ENCODE measurements around the gene GCKR. TPM values are rescaled to one million over a fixed set of nuclear protein-coding genes. Genes with fewer than 3 reads are reported as not detected.

The GCKR gene
- total RNA-seq, 4 donors from 2014 or later: not detected

DNA sequence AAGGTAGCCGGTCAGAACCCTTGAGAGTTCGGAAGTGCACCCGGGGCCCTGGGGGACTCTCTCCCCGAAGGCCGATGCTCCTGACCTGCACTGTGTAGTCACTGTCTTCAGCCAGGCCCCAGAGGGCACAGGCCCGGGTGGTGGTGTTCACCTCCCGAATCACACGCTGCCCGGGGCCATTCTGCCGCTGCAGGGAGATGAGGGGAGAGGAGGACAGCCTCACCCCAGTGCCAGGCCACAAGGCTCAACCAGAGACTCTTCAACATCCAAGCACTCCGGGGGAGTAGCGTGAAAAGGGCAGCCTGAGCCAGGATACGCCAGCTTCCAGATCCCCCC is 2.7 kb upstream of the GCKR start:
- no peak overlapping the region for H3K4me3 ChIP-seq
- H3K27me3 ChIP-seq: peaks cover 30% of the 10 kb centered on the region
- H3K4me1 ChIP-seq: peaks cover 3 to 18% (median 11%) of the 10 kb centered on the region in 4 donors
- TF ChIP-seq EP300 (IDR thresholded peaks at IDR 0.05; ENCODE audit: low read depth) (no peak), POLR2A (IDR thresholded peaks at IDR 0.05) (no peak), POLR2AphosphoS5 (IDR thresholded peaks at IDR 0.05) (no peak)
- TF ChIP-seq, protein P1, sequence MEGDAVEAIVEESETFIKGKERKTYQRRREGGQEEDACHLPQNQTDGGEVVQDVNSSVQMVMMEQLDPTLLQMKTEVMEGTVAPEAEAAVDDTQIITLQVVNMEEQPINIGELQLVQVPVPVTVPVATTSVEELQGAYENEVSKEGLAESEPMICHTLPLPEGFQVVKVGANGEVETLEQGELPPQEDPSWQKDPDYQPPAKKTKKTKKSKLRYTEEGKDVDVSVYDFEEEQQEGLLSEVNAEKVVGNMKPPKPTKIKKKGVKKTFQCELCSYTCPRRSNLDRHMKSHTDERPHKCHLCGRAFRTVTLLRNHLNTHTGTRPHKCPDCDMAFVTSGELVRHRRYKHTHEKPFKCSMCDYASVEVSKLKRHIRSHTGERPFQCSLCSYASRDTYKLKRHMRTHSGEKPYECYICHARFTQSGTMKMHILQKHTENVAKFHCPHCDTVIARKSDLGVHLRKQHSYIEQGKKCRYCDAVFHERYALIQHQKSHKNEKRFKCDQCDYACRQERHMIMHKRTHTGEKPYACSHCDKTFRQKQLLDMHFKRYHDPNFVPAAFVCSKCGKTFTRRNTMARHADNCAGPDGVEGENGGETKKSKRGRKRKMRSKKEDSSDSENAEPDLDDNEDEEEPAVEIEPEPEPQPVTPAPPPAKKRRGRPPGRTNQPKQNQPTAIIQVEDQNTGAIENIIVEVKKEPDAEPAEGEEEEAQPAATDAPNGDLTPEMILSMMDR (IDR thresholded peaks at IDR 0.05): no peak
- 89% methylated on average over 12 of the region's 13 CpGs; no CpG with 5 or more reads in 1 of the 2 donors for WGBS, 2 donors (ENCODE audit: low coverage in 1 of 2)
- no peaks in the 10 kb centered on the region for H3K36me3 ChIP-seq
- in situ Hi-C loops (cut with MboI; ENCODE audit: low pct_ligation_motif_present in 1 of 4, low pct_unique_long_range_greater_than_20kb in 1 of 4, low sequenced_read_pairs in 3 of 4): no loop called here
- intact Hi-C loops (cut with DNase I; ENCODE audit: low total_unique reads): no loop called here
- no peaks in the 10 kb centered on the region for H3K9me3 ChIP-seq
- no peak for DNase-seq
- no peak overlapping the region for H3K27ac ChIP-seq

DNA sequence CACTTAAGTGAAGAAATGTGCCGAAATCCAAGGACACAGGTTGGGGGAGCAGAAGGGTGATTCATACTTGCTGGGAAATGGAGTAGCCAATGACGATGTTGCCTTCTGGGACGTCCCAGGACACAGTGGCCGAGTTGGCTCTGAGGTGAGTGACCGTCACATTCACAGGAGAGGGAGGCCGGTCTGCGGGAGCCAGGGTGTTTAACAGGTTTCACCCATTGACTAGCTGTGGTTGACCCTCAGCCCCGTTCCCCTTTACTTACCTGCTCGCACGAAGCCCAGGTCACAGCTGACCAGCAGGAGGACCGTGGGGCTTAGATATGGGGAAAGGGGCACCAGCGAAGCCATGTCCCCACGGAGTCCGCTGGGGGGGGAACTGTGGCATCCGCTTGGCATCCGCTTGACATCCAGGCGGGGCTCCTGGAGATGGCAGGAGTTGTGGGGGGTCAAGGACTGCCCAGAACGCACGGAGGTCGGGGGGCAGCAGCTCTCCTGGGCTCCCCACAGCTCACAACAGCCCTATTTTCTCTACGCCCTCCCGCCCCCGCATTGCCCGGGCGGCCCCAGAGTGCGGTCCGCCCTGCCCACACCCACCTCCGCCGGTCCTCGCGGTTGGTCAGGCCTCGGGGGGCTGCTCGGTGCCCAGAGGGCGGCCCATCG is 2.2 kb upstream of the GCKR start:
- WGBS, 2 donors (ENCODE audit: low coverage in 1 of 2): 39% methylated on average over 32 of the region's 35 CpGs; no CpG with 5 or more reads in 1 of the 2 donors
- H3K4me3 ChIP-seq: peak overlapping the region; percentile 47 to 67 (median 55)
- H3K27ac ChIP-seq: peak overlapping the region; percentile 6 to 60 (median 42)
- peak; percentile 32 for DNase-seq
- H3K9me3 ChIP-seq: no peaks in the 10 kb centered on the region
- in situ Hi-C loops (cut with MboI; ENCODE audit: low pct_ligation_motif_present in 1 of 4, low pct_unique_long_range_greater_than_20kb in 1 of 4, low sequenced_read_pairs in 3 of 4): no loop called here
- peak in 2 of 3 donors; percentile 43 to 50 for TF ChIP-seq POLR2AphosphoS5 (IDR thresholded peaks at IDR 0.05)
- no peak for TF ChIP-seq EP300 (IDR thresholded peaks at IDR 0.05; ENCODE audit: low read depth)
- H3K36me3 ChIP-seq: no peaks in the 10 kb centered on the region
- peaks cover 30% of the 10 kb centered on the region for H3K27me3 ChIP-seq
- intact Hi-C loops (cut with DNase I; ENCODE audit: low total_unique reads): no loop called here
- peaks cover 0 to 13% (median 7%) of the 10 kb centered on the region in 4 donors for H3K4me1 ChIP-seq

DNA sequence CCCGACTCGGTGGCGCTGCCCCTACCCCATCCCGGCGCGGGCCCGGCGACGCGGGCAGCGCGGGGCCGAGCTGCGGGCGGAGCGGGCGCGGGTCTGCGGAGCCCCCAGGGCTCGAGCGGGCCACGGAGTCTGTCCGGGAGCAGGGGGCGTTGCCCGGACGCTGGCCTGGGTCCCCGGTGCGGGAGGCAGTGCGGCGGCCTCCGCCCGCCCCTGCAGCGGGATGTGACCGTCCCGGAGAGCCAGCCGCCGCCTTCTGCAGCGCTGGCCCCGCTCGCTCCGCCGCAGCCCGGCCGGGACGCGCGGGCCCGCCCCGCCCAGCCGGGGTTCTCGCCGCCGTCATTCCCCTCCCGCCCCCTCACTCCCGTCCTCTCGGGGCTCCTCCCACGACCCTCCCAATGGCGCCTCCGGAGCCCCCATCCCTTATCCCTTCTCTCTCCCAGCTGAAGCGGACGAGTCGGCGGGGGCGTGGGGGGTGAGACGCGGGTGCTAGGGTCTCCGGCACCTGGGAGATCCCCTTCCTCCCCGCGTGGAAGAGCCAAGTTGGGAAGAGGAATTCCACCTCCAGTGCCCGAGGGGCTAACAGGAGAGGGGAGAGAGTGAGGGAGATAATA is 1.6 kb upstream of the GCKR start, which contains the start of gene FNDC4:
Gene FNDC4 (minus strand): TSS at position 257 of the 611 bp plus-strand sequence. CDS start 521 bp downstream, outside the sequence.
- Histone ChIP-seq H3K4me1 (peaks cover 0 to 11% (median 6%) of the 10 kb centered on the region in 4 donors), H3K9me3 (no peaks in the 10 kb centered on the region), H3K27ac (peak within 1 kb of the TSS; percentile 6 to 60 (median 42)), H3K4me3 (peak within 1 kb of the TSS; percentile 47 to 67 (median 55)), H3K36me3 (no peaks in the 10 kb centered on the region), H3K27me3 (peaks cover 30% of the 10 kb centered on the region)
- in situ Hi-C loops (cut with MboI; ENCODE audit: low pct_ligation_motif_present in 1 of 4, low pct_unique_long_range_greater_than_20kb in 1 of 4, low sequenced_read_pairs in 3 of 4) (no loop called here), intact Hi-C loops (cut with DNase I; ENCODE audit: low total_unique reads) (no loop called here)
- DNase-seq: peak; percentile 15
- 2% methylated on average over 44 of the region's 70 CpGs; no CpG with 5 or more reads in 1 of the 2 donors for WGBS, 2 donors (ENCODE audit: low coverage in 1 of 2)
- TF ChIP-seq, protein P1 (IDR thresholded peaks at IDR 0.05): no peak
- no peak for TF ChIP-seq POLR2AphosphoS5 (IDR thresholded peaks at IDR 0.05)
- TF ChIP-seq POLR2A (IDR thresholded peaks at IDR 0.05): no peak
- no peak for TF ChIP-seq EP300 (IDR thresholded peaks at IDR 0.05; ENCODE audit: low read depth)

DNA sequence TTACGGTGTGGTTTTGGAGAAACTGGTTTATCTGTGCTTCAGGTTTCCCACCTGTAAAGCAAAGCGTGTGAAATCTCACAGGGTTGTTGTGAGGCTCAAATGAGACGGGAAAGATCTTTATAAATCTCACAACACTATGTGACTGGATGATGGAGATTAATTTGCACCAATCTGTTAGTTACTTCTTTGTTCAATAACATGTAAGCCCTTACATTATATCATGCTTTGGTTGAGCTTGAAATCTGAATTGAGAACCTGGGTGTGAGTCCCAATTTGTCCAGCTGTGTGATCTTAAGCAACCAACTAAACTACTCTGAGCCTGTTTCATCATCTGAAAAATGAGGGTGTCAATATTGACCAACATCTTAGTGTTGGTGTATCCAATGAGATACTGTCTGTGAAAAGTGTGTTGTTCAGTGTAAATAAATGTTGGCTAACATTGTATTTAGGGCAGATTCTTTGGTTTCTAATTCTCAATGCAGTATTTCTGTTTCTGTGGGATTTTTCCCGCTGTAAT is 741 bp upstream of the GCKR start:
- DNase-seq: no peak
- Histone ChIP-seq H3K4me1 (peaks cover 0 to 9% (median 4%) of the 10 kb centered on the region in 4 donors), H3K27me3 (peaks cover 30% of the 10 kb centered on the region), H3K9me3 (no peaks in the 10 kb centered on the region), H3K4me3 (no peak overlapping the region), H3K27ac (no peak overlapping the region), H3K36me3 (no peaks in the 10 kb centered on the region)
- intact Hi-C loops (cut with DNase I; ENCODE audit: low total_unique reads) (no loop called here), in situ Hi-C loops (cut with MboI; ENCODE audit: low pct_ligation_motif_present in 1 of 4, low pct_unique_long_range_greater_than_20kb in 1 of 4, low sequenced_read_pairs in 3 of 4) (no loop called here)
- WGBS, 2 donors (ENCODE audit: low coverage in 1 of 2): 50 to 64% methylated on average over 3 to 4 of the region's 4 CpGs
- TF ChIP-seq POLR2A (IDR thresholded peaks at IDR 0.05): no peak

DNA sequence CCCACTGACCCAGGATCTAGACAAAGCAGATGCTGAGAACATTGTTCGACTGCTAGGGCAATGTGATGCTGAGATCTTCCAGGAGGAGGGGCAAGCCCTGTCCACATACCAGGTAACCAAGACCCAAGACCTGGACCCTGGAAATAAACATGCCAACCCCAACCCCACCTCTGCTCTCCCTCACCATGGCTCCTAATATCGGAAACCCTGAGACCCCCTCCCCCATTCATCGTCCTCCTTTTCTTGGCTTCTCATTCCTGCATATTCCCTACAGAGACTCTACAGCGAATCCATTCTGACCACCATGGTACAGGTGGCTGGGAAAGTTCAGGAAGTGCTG is 619 bp downstream of the GCKR start:
- in situ Hi-C loops (cut with MboI; ENCODE audit: low pct_ligation_motif_present in 1 of 4, low pct_unique_long_range_greater_than_20kb in 1 of 4, low sequenced_read_pairs in 3 of 4) (no loop called here), intact Hi-C loops (cut with DNase I; ENCODE audit: low total_unique reads) (no loop called here)
- no peaks in the 10 kb centered on the region for H3K9me3 ChIP-seq
- H3K4me1 ChIP-seq: peaks cover 0 to 9% (median 4%) of the 10 kb centered on the region in 4 donors
- no peak overlapping the region for H3K4me3 ChIP-seq
- no peak for DNase-seq
- H3K27ac ChIP-seq: no peak overlapping the region
- TF ChIP-seq EP300 (IDR thresholded peaks at IDR 0.05; ENCODE audit: low read depth): no peak
- no peak for TF ChIP-seq POLR2A (IDR thresholded peaks at IDR 0.05)
- TF ChIP-seq POLR2AphosphoS5 (IDR thresholded peaks at IDR 0.05): no peak
- TF ChIP-seq, protein P1 (IDR thresholded peaks at IDR 0.05): no peak
- H3K36me3 ChIP-seq: no peaks in the 10 kb centered on the region
- H3K27me3 ChIP-seq: peaks cover 30% of the 10 kb centered on the region
- WGBS, 2 donors (ENCODE audit: low coverage in 1 of 2): 85% methylated on average over 4 of the region's 4 CpGs; no CpG with 5 or more reads in 1 of the 2 donors
